Calu3 (cell line): Measurements from ENCODE around the gene SLC24A3. TPM values are rescaled to one million over a fixed set of nuclear protein-coding genes. Genes with fewer than 3 reads are reported as not detected.

Source experiments
- BruUV-seq: library from RNA; stranded (reverse); fragments of 400-500 nt; replicated peaks from 2 replicates; lab custom pipeline; 2021; lab: Mats Ljungman, UMichigan
- CTCF ChIA-PET: fragments of 300-600 bp; sonication (Branson Sonifier 250); formaldehyde crosslinking; loops from one replicate; lab custom pipeline; 2022; ENCODE audit warnings: antibody characterized with exemption; lab: Charles Lee
- DNase-seq: peaks from one replicate; pipeline ENCODE4 v3.0.0; 2022
- H3K27ac Mint-ChIP-seq: one replicate; pipeline ENCODE4 v1.8.0; 2022; ENCODE audit warnings: mixed read lengths; ENCODE audit not compliant: unreplicated experiment
- H3K27me3 Mint-ChIP-seq: one replicate; pipeline ENCODE4 v1.8.0; 2022; ENCODE audit warnings: mixed read lengths; ENCODE audit not compliant: unreplicated experiment
- H3K36me3 Mint-ChIP-seq: one replicate; pipeline ENCODE4 v1.8.0; 2022; ENCODE audit warnings: mild to moderate bottlenecking, moderate library complexity, mixed read lengths; ENCODE audit not compliant: insufficient read depth, unreplicated experiment
- H3K4me1 Mint-ChIP-seq: one replicate; pipeline ENCODE4 v1.8.0; 2022; ENCODE audit warnings: mild to moderate bottlenecking, low read depth, mixed read lengths; ENCODE audit not compliant: unreplicated experiment
- H3K4me3 Mint-ChIP-seq: one replicate; pipeline ENCODE4 v1.8.0; 2022; ENCODE audit warnings: mild to moderate bottlenecking, low read depth, moderate library complexity, mixed read lengths; ENCODE audit not compliant: unreplicated experiment
- H3K9me3 Mint-ChIP-seq: one replicate; pipeline ENCODE4 v1.8.0; 2022; ENCODE audit warnings: low read depth, mixed read lengths; ENCODE audit not compliant: unreplicated experiment
- intact Hi-C: fragments of 100-400 bp; cut with micrococcal nuclease; formaldehyde crosslinking; loops from one replicate; pipeline ENCODE4 v1.10.0; 2022; ENCODE audit not compliant: unreplicated experiment
- total RNA-seq: library from RNA; stranded (reverse); gene quantifications from 2 replicates; pipeline ENCODE4 v1.2.3, GENCODE V29; 2022
- TF ChIP-seq, protein P1 (sequence below): fragments of 200-600 bp; IDR thresholded peaks from one replicate; pipeline ENCODE4 v1.8.0; 2022; ENCODE audit warnings: antibody characterized with exemption; ENCODE audit not compliant: unreplicated experiment

The SLC24A3 gene
- total RNA-seq, 1 experiment from 2014 or later, result not detected

DNA sequence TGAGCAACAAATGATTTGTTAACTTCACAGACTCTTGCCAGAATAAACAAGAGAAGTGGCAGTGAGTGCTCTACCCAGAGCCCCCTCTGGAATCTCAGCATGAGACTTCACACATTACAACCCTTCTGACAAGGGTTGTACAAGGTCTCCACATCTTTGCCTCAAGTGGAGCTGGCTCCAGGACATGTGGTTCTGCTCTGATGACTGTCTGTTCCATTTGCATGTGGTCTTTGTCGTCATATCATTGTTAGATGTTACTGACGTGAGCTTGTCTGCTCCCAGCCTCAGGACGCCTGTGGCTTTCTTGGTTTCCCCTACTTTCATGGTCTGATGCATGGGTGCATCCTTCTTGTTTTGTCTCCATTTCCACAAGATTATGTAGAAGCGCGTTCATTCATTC, 115.0 kb downstream of the SLC24A3 start:
- no peak overlapping the region for H3K27ac Mint-ChIP-seq
- H3K36me3 Mint-ChIP-seq, result no peaks in the 10 kb centered on the region
- BruUV-seq, result no TSS peak
- TF ChIP-seq, protein P1, sequence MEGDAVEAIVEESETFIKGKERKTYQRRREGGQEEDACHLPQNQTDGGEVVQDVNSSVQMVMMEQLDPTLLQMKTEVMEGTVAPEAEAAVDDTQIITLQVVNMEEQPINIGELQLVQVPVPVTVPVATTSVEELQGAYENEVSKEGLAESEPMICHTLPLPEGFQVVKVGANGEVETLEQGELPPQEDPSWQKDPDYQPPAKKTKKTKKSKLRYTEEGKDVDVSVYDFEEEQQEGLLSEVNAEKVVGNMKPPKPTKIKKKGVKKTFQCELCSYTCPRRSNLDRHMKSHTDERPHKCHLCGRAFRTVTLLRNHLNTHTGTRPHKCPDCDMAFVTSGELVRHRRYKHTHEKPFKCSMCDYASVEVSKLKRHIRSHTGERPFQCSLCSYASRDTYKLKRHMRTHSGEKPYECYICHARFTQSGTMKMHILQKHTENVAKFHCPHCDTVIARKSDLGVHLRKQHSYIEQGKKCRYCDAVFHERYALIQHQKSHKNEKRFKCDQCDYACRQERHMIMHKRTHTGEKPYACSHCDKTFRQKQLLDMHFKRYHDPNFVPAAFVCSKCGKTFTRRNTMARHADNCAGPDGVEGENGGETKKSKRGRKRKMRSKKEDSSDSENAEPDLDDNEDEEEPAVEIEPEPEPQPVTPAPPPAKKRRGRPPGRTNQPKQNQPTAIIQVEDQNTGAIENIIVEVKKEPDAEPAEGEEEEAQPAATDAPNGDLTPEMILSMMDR, result no peak
- H3K4me1 Mint-ChIP-seq, result no peaks in the 10 kb centered on the region
- peaks cover under 1% of the 10 kb centered on the region for H3K9me3 Mint-ChIP-seq
- peaks cover 39% of the 10 kb centered on the region for H3K27me3 Mint-ChIP-seq
- no peak for DNase-seq
- intact Hi-C loops, result no loop called here
- no peak overlapping the region for H3K4me3 Mint-ChIP-seq
- CTCF ChIA-PET, result no interaction called here

DNA sequence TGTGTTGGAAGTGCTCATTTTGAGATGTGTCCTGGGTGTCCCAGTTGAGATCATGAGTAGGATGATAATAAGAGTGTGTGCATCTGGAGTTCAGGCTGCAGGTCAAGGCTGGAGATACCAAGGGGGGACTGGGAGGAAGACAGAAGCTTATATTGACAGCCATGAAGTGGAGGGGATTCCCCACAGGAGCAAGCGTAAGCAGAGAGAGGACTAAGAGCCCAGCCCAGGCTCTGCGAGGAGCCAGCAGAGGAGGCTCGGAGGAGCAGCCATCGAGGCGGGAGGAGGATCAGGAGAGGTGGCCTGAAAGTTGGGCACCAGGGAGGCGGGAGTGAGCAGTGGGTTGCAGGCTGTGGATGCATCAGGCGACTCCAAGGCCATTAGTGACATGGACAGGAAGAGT, 116.2 kb downstream of the SLC24A3 start:
- BruUV-seq, result no TSS peak
- H3K27ac Mint-ChIP-seq, result no peak overlapping the region

DNA sequence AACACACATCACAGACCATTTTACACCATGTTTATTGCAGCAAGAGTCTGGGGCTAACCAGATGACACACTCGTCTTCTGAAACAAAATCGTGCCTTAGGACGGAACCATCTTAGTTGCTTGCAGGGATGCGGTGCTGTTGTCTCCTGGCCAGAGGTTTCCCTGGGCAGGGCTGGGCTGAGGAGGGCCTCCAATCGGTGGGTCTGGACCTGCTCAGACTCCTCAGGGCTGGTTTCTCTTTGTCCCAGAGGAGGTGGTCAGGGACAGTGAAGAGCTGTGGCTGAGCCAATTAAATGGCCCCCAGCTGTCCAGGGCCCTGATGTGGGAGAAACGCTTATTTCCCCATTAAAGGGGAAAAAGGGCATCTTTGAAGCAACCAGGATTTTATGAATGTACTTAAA, 117.6 kb downstream of the SLC24A3 start:
- TF ChIP-seq, protein P1, result no peak
- H3K4me3 Mint-ChIP-seq, result no peak overlapping the region
- no peaks in the 10 kb centered on the region for H3K4me1 Mint-ChIP-seq
- no TSS peak for BruUV-seq
- H3K27me3 Mint-ChIP-seq, result peaks cover 51% of the 10 kb centered on the region
- H3K36me3 Mint-ChIP-seq, result no peaks in the 10 kb centered on the region
- intact Hi-C loops, result no loop called here
- no peak overlapping the region for H3K27ac Mint-ChIP-seq
- DNase-seq, result no peak
- CTCF ChIA-PET, result no interaction called here
- no peaks in the 10 kb centered on the region for H3K9me3 Mint-ChIP-seq

More for the DNA sequence above, 116.2 kb downstream of the SLC24A3 start:
- no peak for DNase-seq
- Mint-ChIP-seq H3K27me3 (peaks cover 48% of the 10 kb centered on the region), H3K4me3 (no peak overlapping the region), H3K4me1 (no peaks in the 10 kb centered on the region), H3K36me3 (no peaks in the 10 kb centered on the region), H3K9me3 (no peaks in the 10 kb centered on the region)
- intact Hi-C loops, result no loop called here
- TF ChIP-seq, protein P1, result no peak
- CTCF ChIA-PET, result no interaction called here

DNA sequence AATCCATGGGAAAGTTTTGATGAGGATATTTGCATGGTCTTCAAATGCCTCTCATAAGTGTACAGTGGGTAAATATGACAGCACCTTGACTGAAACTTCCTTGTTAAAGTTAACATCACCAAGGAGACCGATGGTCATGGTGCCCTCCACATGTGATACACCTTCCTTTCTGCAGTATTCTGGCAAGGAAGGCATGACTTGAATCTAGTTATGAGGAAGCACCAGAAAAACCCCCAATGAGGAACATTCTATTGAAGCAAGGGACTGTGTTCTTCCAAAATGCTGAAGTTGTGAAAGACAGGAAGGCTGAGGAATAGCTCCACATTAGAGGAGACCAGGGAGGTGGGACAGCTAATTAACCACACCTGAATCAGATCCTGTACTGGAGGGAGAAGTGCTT, 118.3 kb downstream of the SLC24A3 start:
- no peak for DNase-seq
- no TSS peak for BruUV-seq
- Mint-ChIP-seq H3K27me3 (peaks cover 51% of the 10 kb centered on the region), H3K36me3 (no peaks in the 10 kb centered on the region), H3K4me3 (no peak overlapping the region), H3K27ac (no peak overlapping the region), H3K4me1 (no peaks in the 10 kb centered on the region), H3K9me3 (no peaks in the 10 kb centered on the region)
- intact Hi-C loops, result no loop called here
- TF ChIP-seq, protein P1, result no peak
- CTCF ChIA-PET, result no interaction called here
